ENCODE data around the gene WRAP53. TPM values are rescaled to one million over a fixed set of nuclear protein-coding genes. Genes with fewer than 3 reads are reported as not detected.
A peak's percentile ranks its signal among the peaks of the same experiment; 100 is the strongest.

WRAP53 gene
- total and polyA plus RNA-seq, 4 donors = 3.6 to 7.3 (median 4.8) TPM

GRCh38 chr17:7651665-7652387 lies 36.5 kb upstream of the WRAP53 start:
- intact Hi-C loops (cut with DNase I) = no loop called here
- Histone ChIP-seq H3K4me3 (ENCODE audit: low read length in 2 of 2) (peak overlapping the region in 1 of 2 donors; percentile 1), H3K9me3 (ENCODE audit: control insufficient read depth, low read length) (peaks cover 2% of the 10 kb centered on the region), H3K36me3 (ENCODE audit: control insufficient read depth in 1 of 2, insufficient read depth in 2 of 2, low read length in 1 of 2) (no peaks in the 10 kb centered on the region), H3K27me3 (ENCODE audit: control insufficient read depth in 1 of 2, insufficient read depth in 2 of 2, low read length in 1 of 2) (no peaks in the 10 kb centered on the region), H3K27ac (ENCODE audit: low read depth in 1 of 2, low read length in 2 of 2) (no peak overlapping the region), H3K4me1 (ENCODE audit: control insufficient read depth in 1 of 2, insufficient read depth in 2 of 2, low read length in 2 of 2) (no peaks in the 10 kb centered on the region)
- peak in 1 of 2 donors; percentile 72 for DNase-seq
- 2 to 5% methylated on average over 33 to 54 of the region's 54 CpGs for WGBS, 2 donors
- ATAC-seq (ENCODE audit: low FRiP score) = no peak

- Histone ChIP-seq H3K27ac (ENCODE audit: low read depth in 1 of 2, low read length in 2 of 2) (no peak overlapping the region), H3K9me3 (ENCODE audit: control insufficient read depth, low read length) (no peaks in the 10 kb centered on the region), H3K27me3 (ENCODE audit: control insufficient read depth in 1 of 2, insufficient read depth in 2 of 2, low read length in 1 of 2) (no peaks in the 10 kb centered on the region), H3K4me3 (ENCODE audit: low read length in 2 of 2) (no peak overlapping the region), H3K36me3 (ENCODE audit: control insufficient read depth in 1 of 2, insufficient read depth in 2 of 2, low read length in 1 of 2) (no peaks in the 10 kb centered on the region), H3K4me1 (ENCODE audit: control insufficient read depth in 1 of 2, insufficient read depth in 2 of 2, low read length in 2 of 2) (peaks cover 0 to 3% of the 10 kb centered on the region in 2 donors)
- intact Hi-C loops (cut with DNase I) = no loop called here
- ATAC-seq (ENCODE audit: low FRiP score) = no peak
- 35 to 37% methylated on average over 12 of the region's 12 CpGs for WGBS, 2 donors
- DNase-seq = no peak
Observed at GRCh38 chr17:7652388-7653356, 35.6 kb upstream of the WRAP53 start.

- Histone ChIP-seq H3K36me3 (ENCODE audit: control insufficient read depth in 1 of 2, insufficient read depth in 2 of 2, low read length in 1 of 2) (no peaks in the 10 kb centered on the region), H3K27ac (ENCODE audit: low read depth in 1 of 2, low read length in 2 of 2) (no peak overlapping the region)
- DNase-seq = no peak
Observed at GRCh38 chr17:7654832-7655540, 33.3 kb upstream of the WRAP53 start.

GRCh38 chr17:7655541-7655840 lies 32.8 kb upstream of the WRAP53 start:
- Histone ChIP-seq H3K4me1 (ENCODE audit: control insufficient read depth in 1 of 2, insufficient read depth in 2 of 2, low read length in 2 of 2) (peaks cover 0 to 3% of the 10 kb centered on the region in 2 donors), H3K27me3 (ENCODE audit: control insufficient read depth in 1 of 2, insufficient read depth in 2 of 2, low read length in 1 of 2) (no peaks in the 10 kb centered on the region), H3K36me3 (ENCODE audit: control insufficient read depth in 1 of 2, insufficient read depth in 2 of 2, low read length in 1 of 2) (no peaks in the 10 kb centered on the region), H3K27ac (ENCODE audit: low read depth in 1 of 2, low read length in 2 of 2) (no peak overlapping the region), H3K9me3 (ENCODE audit: control insufficient read depth, low read length) (no peaks in the 10 kb centered on the region), H3K4me3 (ENCODE audit: low read length in 2 of 2) (no peak overlapping the region)
- 89 to 90% methylated on average over 17 of the region's 17 CpGs for WGBS, 2 donors
- DNase-seq = no peak
- intact Hi-C loops (cut with DNase I) = no loop called here
- no peak for ATAC-seq (ENCODE audit: low FRiP score)

More at GRCh38 chr17:7654832-7655540, 33.3 kb upstream of the WRAP53 start:
- ATAC-seq (ENCODE audit: low FRiP score) = no peak
- H3K9me3 ChIP-seq (ENCODE audit: control insufficient read depth, low read length) = no peaks in the 10 kb centered on the region
- H3K4me1 ChIP-seq (ENCODE audit: control insufficient read depth in 1 of 2, insufficient read depth in 2 of 2, low read length in 2 of 2) = peaks cover 0 to 3% of the 10 kb centered on the region in 2 donors
- H3K4me3 ChIP-seq (ENCODE audit: low read length in 2 of 2) = no peak overlapping the region
- H3K27me3 ChIP-seq (ENCODE audit: control insufficient read depth in 1 of 2, insufficient read depth in 2 of 2, low read length in 1 of 2) = no peaks in the 10 kb centered on the region
- WGBS, 2 donors = 81 to 82% methylated on average over 16 of the region's 16 CpGs
- intact Hi-C loops (cut with DNase I) = no loop called here

GRCh38 chr17:7656958-7657609 lies 31.2 kb upstream of the WRAP53 start:
- ATAC-seq (ENCODE audit: low FRiP score) (peak; percentile 58), DNase-seq (peak; percentile 60 to 75)
- intact Hi-C loops (cut with DNase I) = no loop called here
- 14 to 16% methylated on average over 10 of the region's 10 CpGs for WGBS, 2 donors
- peaks cover 0 to 3% of the 10 kb centered on the region in 2 donors for H3K4me1 ChIP-seq (ENCODE audit: control insufficient read depth in 1 of 2, insufficient read depth in 2 of 2, low read length in 2 of 2)
- H3K27ac ChIP-seq (ENCODE audit: low read depth in 1 of 2, low read length in 2 of 2) = no peak overlapping the region
- no peaks in the 10 kb centered on the region for H3K27me3 ChIP-seq (ENCODE audit: control insufficient read depth in 1 of 2, insufficient read depth in 2 of 2, low read length in 1 of 2)
- H3K9me3 ChIP-seq (ENCODE audit: control insufficient read depth, low read length) = no peaks in the 10 kb centered on the region
- H3K36me3 ChIP-seq (ENCODE audit: control insufficient read depth in 1 of 2, insufficient read depth in 2 of 2, low read length in 1 of 2) = no peaks in the 10 kb centered on the region
- H3K4me3 ChIP-seq (ENCODE audit: low read length in 2 of 2) = no peak overlapping the region

GRCh38 chr17:7667656-7668406 lies 20.4 kb upstream of the WRAP53 start:
- 69 to 72% methylated on average over 10 of the region's 10 CpGs for WGBS, 2 donors
- H3K9me3 ChIP-seq (ENCODE audit: control insufficient read depth, low read length) = no peaks in the 10 kb centered on the region
- no peaks in the 10 kb centered on the region for H3K27me3 ChIP-seq (ENCODE audit: control insufficient read depth in 1 of 2, insufficient read depth in 2 of 2, low read length in 1 of 2)
- no peaks in the 10 kb centered on the region for H3K4me1 ChIP-seq (ENCODE audit: control insufficient read depth in 1 of 2, insufficient read depth in 2 of 2, low read length in 2 of 2)
- intact Hi-C loops (cut with DNase I) = no loop called here
- DNase-seq (no peak), ATAC-seq (ENCODE audit: low FRiP score) (no peak)
- H3K4me3 ChIP-seq (ENCODE audit: low read length in 2 of 2) = no peak overlapping the region
- H3K36me3 ChIP-seq (ENCODE audit: control insufficient read depth in 1 of 2, insufficient read depth in 2 of 2, low read length in 1 of 2) = peaks cover 2 to 8% of the 10 kb centered on the region in 2 donors
- no peak overlapping the region for H3K27ac ChIP-seq (ENCODE audit: low read depth in 1 of 2, low read length in 2 of 2)

GRCh38 chr17:7668482-7668881 lies 19.8 kb upstream of the WRAP53 start:
- intact Hi-C loops (cut with DNase I) = no loop called here
- Histone ChIP-seq H3K4me1 (ENCODE audit: control insufficient read depth in 1 of 2, insufficient read depth in 2 of 2, low read length in 2 of 2) (no peaks in the 10 kb centered on the region), H3K9me3 (ENCODE audit: control insufficient read depth, low read length) (peaks cover 1% of the 10 kb centered on the region), H3K27ac (ENCODE audit: low read depth in 1 of 2, low read length in 2 of 2) (no peak overlapping the region), H3K36me3 (ENCODE audit: control insufficient read depth in 1 of 2, insufficient read depth in 2 of 2, low read length in 1 of 2) (peaks cover 4 to 10% of the 10 kb centered on the region in 2 donors), H3K27me3 (ENCODE audit: control insufficient read depth in 1 of 2, insufficient read depth in 2 of 2, low read length in 1 of 2) (no peaks in the 10 kb centered on the region), H3K4me3 (ENCODE audit: low read length in 2 of 2) (no peak overlapping the region)
- DNase-seq (no peak), ATAC-seq (ENCODE audit: low FRiP score) (no peak)
- whole genome bisulfite sequencing, 2 donors = 85 to 91% methylated on average over 7 of the region's 7 CpGs

GRCh38 chr17:7673239-7673638 lies 15.0 kb upstream of the WRAP53 start:
- no peak overlapping the region for H3K4me3 ChIP-seq (ENCODE audit: low read length in 2 of 2)
- H3K36me3 ChIP-seq (ENCODE audit: control insufficient read depth in 1 of 2, insufficient read depth in 2 of 2, low read length in 1 of 2) = peaks cover 6 to 11% of the 10 kb centered on the region in 2 donors
- 93 to 95% methylated on average over 2 of the region's 2 CpGs for WGBS, 2 donors
- H3K27me3 ChIP-seq (ENCODE audit: control insufficient read depth in 1 of 2, insufficient read depth in 2 of 2, low read length in 1 of 2) = no peaks in the 10 kb centered on the region
- ATAC-seq (ENCODE audit: low FRiP score) (no peak), DNase-seq (no peak)
- H3K9me3 ChIP-seq (ENCODE audit: control insufficient read depth, low read length) = peaks cover 3% of the 10 kb centered on the region
- no peak overlapping the region for H3K27ac ChIP-seq (ENCODE audit: low read depth in 1 of 2, low read length in 2 of 2)
- intact Hi-C loops (cut with DNase I) = no loop called here
- H3K4me1 ChIP-seq (ENCODE audit: control insufficient read depth in 1 of 2, insufficient read depth in 2 of 2, low read length in 2 of 2) = no peaks in the 10 kb centered on the region
